ENCODE measurements around the gene MXRA8. TPM values are rescaled to one million over a fixed set of nuclear protein-coding genes. Genes with fewer than 3 reads are reported as not detected.
A peak's percentile ranks its signal among the peaks of the same experiment; 100 is the strongest.

The MXRA8 gene
- total RNA-seq, 1 experiment from 2014 or later, result 9.6 TPM

DNA sequence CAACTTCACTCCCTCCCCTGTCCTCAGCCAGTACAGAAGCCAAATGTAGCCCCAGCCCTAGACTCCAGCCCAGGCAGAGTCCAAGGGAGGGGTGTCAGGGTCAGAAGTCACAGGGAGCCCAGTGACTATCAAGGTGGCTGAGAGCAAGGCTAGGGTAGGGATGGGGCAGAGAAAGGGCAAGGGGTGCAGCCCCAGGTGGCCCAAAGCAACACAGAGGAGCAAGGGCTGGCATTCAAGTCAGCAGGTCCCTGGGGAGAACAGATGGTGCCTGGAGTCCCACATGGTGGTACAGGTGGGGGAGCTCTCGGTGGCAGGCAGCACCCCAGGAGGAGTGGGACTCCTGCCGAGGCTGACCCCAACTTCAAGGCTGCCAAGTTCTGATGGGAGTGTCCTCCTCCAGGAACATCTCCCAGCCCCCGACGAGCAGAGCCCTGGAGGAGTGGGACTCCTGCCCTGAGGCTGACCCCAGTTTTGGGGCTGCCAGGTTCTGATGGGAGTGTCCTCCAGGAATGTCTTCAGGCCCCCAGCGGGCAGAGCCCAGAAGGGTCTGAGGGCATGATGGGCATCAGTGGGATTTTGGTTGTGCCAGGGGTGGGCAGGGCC lies 5.5 kb downstream of the MXRA8 start:
- H3K23ac ChIP-seq (ENCODE audit: insufficient read length, low read depth, low read length), result no peak overlapping the region
- no peak overlapping the region for H3K14ac ChIP-seq (ENCODE audit: insufficient read depth, low read length)
- H3K4me1 ChIP-seq (ENCODE audit: insufficient read depth, low read length), result no peaks in the 10 kb centered on the region
- peaks cover 4% of the 10 kb centered on the region; the same call in 1 of the 2 replicates for H3K27me3 ChIP-seq (ENCODE audit: insufficient read depth, low read length)
- peaks cover 3% of the 10 kb centered on the region for H4K20me1 ChIP-seq (ENCODE audit: control insufficient read depth, insufficient read depth, insufficient read length)
- H3K79me1 ChIP-seq (ENCODE audit: insufficient read depth, low read depth, low read length, poor library complexity, severe bottlenecking), result peaks cover 3% of the 10 kb centered on the region
- no peak overlapping the region for H4K8ac ChIP-seq (replicated peaks; ENCODE audit: insufficient read length, low read depth, low read length)
- H3K9ac ChIP-seq (ENCODE audit: extremely low read depth, insufficient read length, low read length), result no peak overlapping the region
- no peak overlapping the region for H3K56ac ChIP-seq (ENCODE audit: insufficient read length, low read depth, low read length)
- peaks cover 20 to 34% of the 10 kb centered on the region in 2 experiments for H3K4me1 Mint-ChIP-seq
- no peak overlapping the region for H4K5ac ChIP-seq (ENCODE audit: insufficient read length, low read depth, low read length)
- peaks cover 3% of the 10 kb centered on the region; the same call in 1 of the 2 replicates for H3K79me2 ChIP-seq (ENCODE audit: insufficient read depth, low read length)
- no peak overlapping the region for H3K18ac ChIP-seq (ENCODE audit: insufficient read length, low read depth, low read length)
- peaks cover 15% of the 10 kb centered on the region for H3K23me2 ChIP-seq (ENCODE audit: insufficient read length, low read depth, low read length, poor library complexity, severe bottlenecking)
- H3K36me3 Mint-ChIP-seq (ENCODE audit: insufficient read depth in 1 of 3, low read depth in 3 of 3), result peaks cover 0 to 8% (median 2%) of the 10 kb centered on the region in 3 experiments; a peak in 1 of 7 replicates
- H3K4me3 Mint-ChIP-seq, result peak overlapping the region; percentile 42 to 70; a peak in 4 of 5 replicates
- H2BK20ac ChIP-seq (ENCODE audit: low read depth, low read length, poor library complexity, severe bottlenecking), result no peak overlapping the region
- H2AK5ac ChIP-seq (ENCODE audit: insufficient read length, low read length), result no peak overlapping the region
- H3K4me2 ChIP-seq (ENCODE audit: insufficient read depth, insufficient read length, low read length), result no peak overlapping the region
- no peak overlapping the region for H2BK15ac ChIP-seq (ENCODE audit: low read depth, low read length)
- H3K9me3 ChIP-seq (ENCODE audit: control insufficient read depth, low read depth, low read length), result no peaks in the 10 kb centered on the region
- no peak overlapping the region for H3K4ac ChIP-seq (ENCODE audit: low read depth, low read length)
- H2BK5ac ChIP-seq (ENCODE audit: insufficient read length, low read length), result no peak overlapping the region
- H3T11ph ChIP-seq (ENCODE audit: low read length), result no peak overlapping the region
- no peak overlapping the region for H3K27ac Mint-ChIP-seq
- H3K27ac ChIP-seq (ENCODE audit: insufficient read length, low read depth, low read length), result no peak overlapping the region
- WGBS (ENCODE audit: extremely low coverage, insufficient read length, low lambda C conversion rate), result no CpG with 5 or more reads among the region's 5 CpGs
- no peak overlapping the region for H2AFZ ChIP-seq (ENCODE audit: low read length)
- H3K27me3 Mint-ChIP-seq (ENCODE audit: low read depth), result peaks cover 31% of the 10 kb centered on the region
- H4K91ac ChIP-seq (ENCODE audit: insufficient read length, low read depth, low read length), result no peak overlapping the region
- no peak overlapping the region for H2BK12ac ChIP-seq (ENCODE audit: insufficient read length, low read depth, low read length)
- DNase-seq, result no peak
- TF ChIP-seq, protein P1, sequence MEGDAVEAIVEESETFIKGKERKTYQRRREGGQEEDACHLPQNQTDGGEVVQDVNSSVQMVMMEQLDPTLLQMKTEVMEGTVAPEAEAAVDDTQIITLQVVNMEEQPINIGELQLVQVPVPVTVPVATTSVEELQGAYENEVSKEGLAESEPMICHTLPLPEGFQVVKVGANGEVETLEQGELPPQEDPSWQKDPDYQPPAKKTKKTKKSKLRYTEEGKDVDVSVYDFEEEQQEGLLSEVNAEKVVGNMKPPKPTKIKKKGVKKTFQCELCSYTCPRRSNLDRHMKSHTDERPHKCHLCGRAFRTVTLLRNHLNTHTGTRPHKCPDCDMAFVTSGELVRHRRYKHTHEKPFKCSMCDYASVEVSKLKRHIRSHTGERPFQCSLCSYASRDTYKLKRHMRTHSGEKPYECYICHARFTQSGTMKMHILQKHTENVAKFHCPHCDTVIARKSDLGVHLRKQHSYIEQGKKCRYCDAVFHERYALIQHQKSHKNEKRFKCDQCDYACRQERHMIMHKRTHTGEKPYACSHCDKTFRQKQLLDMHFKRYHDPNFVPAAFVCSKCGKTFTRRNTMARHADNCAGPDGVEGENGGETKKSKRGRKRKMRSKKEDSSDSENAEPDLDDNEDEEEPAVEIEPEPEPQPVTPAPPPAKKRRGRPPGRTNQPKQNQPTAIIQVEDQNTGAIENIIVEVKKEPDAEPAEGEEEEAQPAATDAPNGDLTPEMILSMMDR (conservative IDR thresholded peaks at IDR 0.05), result no peak
- H2BK120ac ChIP-seq (ENCODE audit: low read depth, low read length, poor library complexity, severe bottlenecking), result no peak overlapping the region
- H3K9me3 Mint-ChIP-seq, result no peaks in the 10 kb centered on the region

All from H9 (cell line).